NCI-H345 (cell line): ENCODE results near the gene COL15A1.
A peak's percentile ranks its signal among the peaks of the same experiment; 100 is the strongest.

ENCODE experiments used
- DNase-seq: peaks from one replicate; lab custom pipeline; 2025; lab: John Stamatoyannopoulos, UW

The COL15A1 gene

DNA sequence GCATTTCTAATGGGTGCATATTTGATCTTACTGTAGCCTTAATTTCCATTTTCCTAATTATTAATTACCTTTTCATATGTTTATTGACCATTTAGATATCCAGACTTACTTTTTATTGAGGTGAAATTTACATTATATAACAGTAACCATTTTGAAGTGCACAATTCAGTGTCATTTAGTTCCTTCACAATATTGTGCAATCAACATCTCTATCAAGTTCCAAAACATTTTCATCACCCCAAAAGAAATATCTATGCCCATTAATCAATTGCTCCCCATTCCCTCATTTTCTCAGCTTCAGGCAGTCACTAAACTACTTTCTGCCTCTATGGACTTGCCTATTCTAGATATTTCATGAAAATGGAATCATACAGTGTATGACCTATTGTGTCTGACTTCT, 5.9 kb downstream of the COL15A1 start:
- no peak for DNase-seq

DNA sequence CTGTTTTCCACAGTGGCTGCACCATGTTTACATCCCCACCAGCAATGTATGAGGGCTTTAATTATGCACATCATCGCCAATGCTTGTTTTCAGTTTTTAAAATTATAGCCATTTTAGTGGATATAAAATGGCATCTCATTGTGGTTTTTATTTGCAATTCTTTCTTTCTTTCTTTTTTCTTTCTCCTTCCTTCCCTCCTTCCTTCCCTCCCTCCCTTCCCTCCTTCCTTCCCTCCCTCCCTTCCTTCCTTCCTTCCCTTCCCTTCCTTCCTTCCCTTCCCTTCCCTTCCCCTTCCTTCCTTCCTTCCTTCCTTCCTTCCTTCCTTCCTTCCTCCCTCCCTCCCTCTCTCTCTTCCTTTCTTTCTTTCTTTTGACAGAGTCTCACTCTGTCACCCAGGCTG, 6.6 kb downstream of the COL15A1 start:
- DNase-seq = no peak

DNA sequence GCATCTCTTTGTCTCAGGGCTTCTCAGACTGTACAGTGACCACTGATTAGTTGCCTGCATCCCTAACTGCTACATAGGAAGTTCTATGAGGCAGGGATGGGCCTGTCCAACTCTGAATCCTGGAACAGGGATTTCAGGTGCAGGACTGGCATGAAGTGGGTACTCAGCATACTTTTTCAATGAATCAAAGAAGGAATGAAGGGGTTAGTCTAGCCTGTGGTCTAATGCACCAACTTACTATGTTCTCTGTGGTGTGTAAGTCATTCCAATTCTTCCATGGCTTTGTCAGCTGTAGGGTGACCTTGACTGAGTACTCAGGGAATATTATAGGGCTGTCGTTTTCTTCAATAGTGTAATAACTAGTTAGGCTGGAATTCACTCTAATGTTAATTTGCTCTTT, 8.3 kb downstream of the COL15A1 start:
- DNase-seq = no peak

DNA sequence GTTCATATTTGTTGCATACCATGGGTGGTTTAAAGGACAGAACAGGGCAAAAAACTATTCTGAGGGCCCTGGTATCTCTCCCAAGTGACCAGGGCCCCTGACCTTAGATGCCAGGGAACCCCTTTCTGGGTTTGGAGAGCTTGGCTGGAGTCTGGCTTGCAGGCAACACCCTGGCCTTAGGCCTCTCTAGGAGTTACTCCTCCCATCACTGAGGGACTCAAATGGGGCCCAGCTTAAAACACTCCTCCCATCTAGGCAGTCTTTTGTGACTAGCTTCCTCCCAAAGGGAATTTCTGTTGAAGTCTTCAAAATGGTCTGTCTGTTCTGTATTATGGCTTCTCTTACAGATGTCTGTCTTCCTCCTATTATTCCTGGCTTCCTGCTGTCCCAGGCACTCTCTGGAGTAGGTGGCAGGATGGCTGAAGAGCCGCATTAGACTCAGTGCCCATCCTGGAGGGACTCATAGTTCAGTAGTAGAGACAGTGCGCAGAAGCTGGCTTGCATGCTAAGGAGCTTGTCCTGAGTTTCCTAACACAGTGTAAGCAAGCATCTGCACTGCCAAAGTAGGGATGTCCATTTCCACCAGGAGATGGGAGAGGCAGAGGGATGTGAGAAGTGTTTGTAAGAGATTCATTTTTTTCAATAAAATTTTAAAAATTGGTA, 10.0 kb downstream of the COL15A1 start:
- DNase-seq = no peak

GRCh38 chr9:98954244-98954610, 10.5 kb downstream of the COL15A1 start:
- no peak for DNase-seq

GRCh38 chr9:98955259-98955658, 11.6 kb downstream of the COL15A1 start:
- DNase-seq = no peak

GRCh38 chr9:98957826-98958225, 14.1 kb downstream of the COL15A1 start:
- DNase-seq = no peak

GRCh38 chr9:98958271-98958984, 14.7 kb downstream of the COL15A1 start:
- DNase-seq = no peak

- no peak for DNase-seq
These were observed 16.7 kb downstream of the COL15A1 start for GRCh38 chr9:98960409-98960808.

GRCh38 chr9:98961513-98962180, 17.9 kb downstream of the COL15A1 start:
- no peak for DNase-seq

DNA sequence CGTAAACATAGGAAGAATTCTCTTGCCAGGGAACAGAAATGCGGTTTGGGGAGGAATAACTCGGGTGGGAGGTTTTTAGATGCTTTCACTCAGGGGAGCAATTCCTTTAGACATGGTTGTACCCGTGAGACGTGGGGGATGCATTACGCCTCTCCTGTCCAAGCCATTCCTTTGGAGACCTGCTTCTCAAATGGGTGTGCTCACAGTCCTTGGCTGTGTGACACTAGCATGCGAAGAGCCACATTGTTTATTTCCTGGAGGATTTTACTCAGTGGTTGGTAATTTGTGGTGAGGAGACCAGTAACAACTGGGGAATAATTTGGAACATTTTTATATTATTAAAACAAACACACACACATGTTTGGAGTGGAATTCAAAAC, 18.5 kb downstream of the COL15A1 start:
- DNase-seq = no peak

DNA sequence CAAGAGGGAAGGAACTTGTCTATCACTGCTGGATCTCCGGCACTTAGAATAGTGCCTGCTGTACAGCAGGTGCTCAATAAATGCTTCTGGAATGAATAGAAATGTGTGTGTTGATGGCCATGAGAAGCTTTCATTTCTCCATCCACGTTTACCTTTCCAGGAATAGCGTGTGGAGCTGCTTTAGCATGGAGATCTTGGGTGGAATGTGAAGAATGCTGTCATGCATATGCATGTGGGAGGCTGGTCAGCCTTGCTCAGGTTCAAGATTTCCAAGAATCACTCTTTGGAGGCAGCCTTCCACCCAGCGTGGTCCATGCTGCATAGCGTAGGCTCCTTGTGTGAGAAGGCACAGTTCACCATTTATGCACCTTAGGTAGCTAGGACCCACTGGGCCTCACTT, 19.2 kb downstream of the COL15A1 start:
- DNase-seq = no peak

GRCh38 chr9:98964201-98964600, 20.5 kb downstream of the COL15A1 start:
- no peak for DNase-seq

- DNase-seq = no peak
These were observed 21.2 kb downstream of the COL15A1 start for GRCh38 chr9:98964911-98965336.

DNA sequence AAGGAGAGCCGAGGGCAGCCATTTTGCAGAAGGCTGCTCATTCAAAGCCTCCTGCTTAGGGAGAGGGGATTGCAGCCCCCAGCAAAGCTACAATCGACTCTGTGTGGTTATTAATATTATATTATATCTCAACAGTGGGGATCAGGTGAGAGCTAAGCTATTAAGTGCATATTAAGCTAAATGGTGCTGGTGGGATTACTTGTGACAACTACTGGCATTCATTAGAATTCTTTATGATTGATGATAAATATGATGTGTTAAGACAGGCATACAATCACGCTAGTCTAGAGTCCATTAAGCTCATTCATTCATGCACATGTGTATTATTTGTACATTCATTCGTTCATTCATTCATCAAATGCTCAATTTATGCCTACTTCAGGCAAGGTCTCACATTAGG, 23.0 kb downstream of the COL15A1 start:
- no peak for DNase-seq

GRCh38 chr9:98967257-98967656, 23.6 kb downstream of the COL15A1 start:
- no peak for DNase-seq

DNA sequence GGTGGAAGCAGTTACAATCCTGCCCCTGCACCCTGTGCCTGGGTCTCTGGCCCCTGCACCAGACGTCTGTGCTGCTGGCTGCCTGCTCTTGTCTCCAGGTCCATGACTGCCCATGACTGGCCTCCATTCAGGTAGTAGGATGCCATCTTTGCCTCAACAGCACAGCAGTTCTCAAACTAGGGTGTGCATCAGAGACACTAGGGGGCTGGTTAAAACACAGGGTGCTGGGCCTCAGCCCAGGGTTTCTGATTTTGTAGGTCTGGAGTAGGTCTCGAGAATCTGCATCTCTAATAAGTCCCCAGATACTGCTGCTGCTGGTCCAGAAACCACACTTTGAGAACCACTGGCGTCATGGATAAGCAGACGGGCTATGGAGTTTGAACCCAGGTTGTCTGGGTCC, 24.0 kb downstream of the COL15A1 start:
- no peak for DNase-seq

DNA sequence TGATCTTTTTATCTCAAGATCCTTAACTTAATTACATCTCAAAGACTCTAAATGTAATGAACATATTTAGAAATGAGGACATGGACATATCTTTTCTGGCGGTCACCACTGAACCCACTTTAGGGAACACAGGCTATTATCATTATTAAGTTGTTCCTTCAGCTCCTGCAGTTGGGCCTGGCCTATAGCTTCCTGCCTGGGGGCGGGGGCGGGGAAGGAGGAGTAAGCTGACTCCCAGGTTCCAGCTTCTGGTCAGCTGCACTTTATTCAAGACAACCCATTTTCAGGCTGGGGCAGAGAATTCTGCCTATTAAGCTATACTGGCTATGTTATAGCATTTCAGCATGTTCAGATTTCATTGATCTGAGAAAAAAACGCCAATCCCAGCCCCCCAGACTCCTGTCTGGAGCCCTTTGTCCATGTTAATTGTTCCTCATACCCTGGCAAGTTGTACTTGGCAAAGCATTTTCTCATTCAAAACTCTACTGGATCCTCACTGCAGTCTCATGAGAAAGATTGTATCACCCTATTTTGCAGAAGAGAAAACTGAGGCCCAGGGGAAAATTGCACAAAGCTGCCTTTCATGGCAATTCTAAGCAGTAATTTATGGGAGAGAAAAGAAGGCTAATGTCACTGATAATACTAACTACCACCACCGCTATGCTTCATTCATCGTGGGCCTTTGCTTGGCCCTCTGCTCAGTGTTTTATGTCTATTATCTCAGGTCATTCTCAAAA, 25.1 kb downstream of the COL15A1 start:
- no peak for DNase-seq

- no peak for DNase-seq
These were observed 26.9 kb downstream of the COL15A1 start for GRCh38 chr9:98970532-98971041.

DNA sequence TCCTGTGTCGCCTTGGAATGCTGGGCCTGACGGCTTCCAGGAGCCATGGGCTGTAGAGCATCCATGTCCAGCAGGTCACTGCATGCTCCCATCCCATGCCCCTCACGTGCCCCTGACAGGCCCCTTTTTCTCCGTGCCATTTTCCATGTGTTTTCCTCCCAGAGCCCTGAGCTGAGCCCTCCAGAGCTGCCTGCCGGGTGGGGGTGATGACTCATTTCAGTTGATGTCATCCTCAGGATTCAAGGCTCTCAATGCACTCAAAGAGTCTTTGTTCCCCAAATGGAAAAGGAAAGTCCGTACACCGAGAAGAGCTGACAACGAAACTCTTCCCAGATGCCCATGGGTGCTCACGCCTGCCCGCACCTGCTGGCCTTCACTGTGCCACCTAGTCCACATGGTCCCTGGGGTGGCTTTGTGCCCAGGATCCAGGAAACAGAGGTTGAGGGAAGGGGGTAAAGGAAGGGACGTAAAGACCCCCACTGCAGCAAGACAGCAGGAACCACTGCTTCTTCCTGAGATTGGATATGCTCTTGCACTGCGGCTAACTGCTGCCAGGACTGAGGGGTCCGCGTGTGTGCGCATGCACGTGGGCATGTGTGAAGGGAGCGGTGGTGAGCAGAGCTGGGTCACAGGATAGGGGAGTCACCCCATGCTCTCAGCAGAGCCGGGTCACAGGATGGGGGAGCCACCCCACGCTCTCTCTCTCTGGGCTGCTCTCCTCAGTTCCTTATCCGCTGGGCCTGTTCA, 27.6 kb downstream of the COL15A1 start:
- DNase-seq = peak; percentile 26

- no peak for DNase-seq
These were observed 28.2 kb downstream of the COL15A1 start for GRCh38 chr9:98971915-98972223.

DNA sequence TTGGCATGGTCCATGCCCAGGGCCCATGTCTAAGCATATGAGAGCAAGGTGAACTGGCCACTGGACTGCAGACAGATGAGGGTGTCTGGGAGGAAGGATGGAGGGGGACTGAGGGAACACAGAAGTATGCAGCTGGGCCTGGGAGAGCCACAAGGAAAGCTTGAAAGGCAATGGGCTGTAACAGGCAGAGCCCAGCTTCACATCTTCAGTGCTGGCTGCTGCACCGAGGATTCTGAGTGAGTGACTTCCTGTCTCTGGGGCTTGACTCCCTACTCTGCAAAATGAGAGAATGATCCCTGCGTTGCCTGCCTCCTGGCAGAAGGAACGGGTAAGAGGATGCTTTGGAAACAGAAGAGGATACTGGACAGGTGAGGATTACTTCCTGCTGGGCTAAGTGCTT, 29.0 kb downstream of the COL15A1 start:
- DNase-seq = peak; percentile 21
